GM12891 (cell line): Measurements from ENCODE around the gene RASSF4.

Source experiments
- DNase-seq: peaks from one replicate; pipeline ENCODE4 v3.0.0; 2011; ENCODE audit warnings: low spot score; ENCODE audit not compliant: insufficient read length
- FAIRE-seq: peaks from 2 replicates; lab custom pipeline; 2011; peaks lifted over from hg19 to GRCh38; lab: Jason Lieb, UNC
- PAX5 ChIP-seq: IDR thresholded peaks from 2 replicates; pipeline ENCODE4 v1.6.1; 2011; ENCODE audit warnings: low read length, moderate library complexity, mild to moderate bottlenecking; ENCODE audit not compliant: insufficient read depth, severe bottlenecking
- POLR2A ChIP-seq: IDR thresholded peaks from 2 replicates; pipeline ENCODE4 v1.6.1; 2011; ENCODE audit warnings: low read depth, low read length, control low read depth
- POLR2AphosphoS5 ChIP-seq: IDR thresholded peaks from 2 replicates; pipeline ENCODE4 v1.6.1; 2011; ENCODE audit warnings: low read depth, low read length, control low read depth
- POU2F2 ChIP-seq: IDR thresholded peaks from 2 replicates; pipeline ENCODE4 v1.6.1; 2011; ENCODE audit warnings: low read depth, mild to moderate bottlenecking, control low read depth, low read length, moderate library complexity
- SPI1 ChIP-seq: IDR thresholded peaks from 2 replicates; pipeline ENCODE4 v1.6.1; 2011; ENCODE audit warnings: low read depth, low read length, control low read depth
- TAF1 ChIP-seq: IDR thresholded peaks from 2 replicates; pipeline ENCODE4 v1.6.1; 2011; ENCODE audit warnings: low read depth, low read length, control low read depth

The RASSF4 gene

GRCh38 chr10:44934416-44935200 is 25.0 kb upstream of the RASSF4 start:
- FAIRE-seq = no peak
- DNase-seq = no peak
- TF ChIP-seq PAX5 (no peak), POLR2A (no peak), SPI1 (no peak), TAF1 (no peak), POU2F2 (no peak), POLR2AphosphoS5 (no peak)

GRCh38 chr10:44935201-44935965 is 24.2 kb upstream of the RASSF4 start:
- TF ChIP-seq POU2F2 (no peak), PAX5 (no peak), POLR2AphosphoS5 (no peak), POLR2A (no peak), SPI1 (no peak), TAF1 (no peak)
- no peak for FAIRE-seq
- DNase-seq = no peak

GRCh38 chr10:44935966-44936295 is 23.7 kb upstream of the RASSF4 start:
- FAIRE-seq = no peak
- TF ChIP-seq POLR2A (no peak), SPI1 (peak; percentile 22; the same call in 1 of the 2 replicates)

GRCh38 chr10:44936314-44936975 is 23.2 kb upstream of the RASSF4 start:
- TF ChIP-seq TAF1 = no peak
- no peak for TF ChIP-seq POLR2A
- no peak for TF ChIP-seq POLR2AphosphoS5
- no peak for FAIRE-seq
- no peak for DNase-seq

More at GRCh38 chr10:44935966-44936295, 23.7 kb upstream of the RASSF4 start:
- DNase-seq = no peak

GRCh38 chr10:44937196-44938005 is 22.2 kb upstream of the RASSF4 start:
- TF ChIP-seq TAF1 (no peak), POU2F2 (no peak), POLR2A (no peak), PAX5 (no peak), SPI1 (no peak), POLR2AphosphoS5 (no peak)
- FAIRE-seq (no peak), DNase-seq (no peak)

GRCh38 chr10:44938956-44939355 is 20.6 kb upstream of the RASSF4 start:
- TF ChIP-seq SPI1 = no peak
- DNase-seq (no peak), FAIRE-seq (no peak)

GRCh38 chr10:44939691-44940401 is 19.8 kb upstream of the RASSF4 start:
- no peak for FAIRE-seq
- no peak for DNase-seq
- no peak for TF ChIP-seq PAX5
- TF ChIP-seq POU2F2 = no peak
- TF ChIP-seq SPI1 = no peak
- no peak for TF ChIP-seq POLR2AphosphoS5
- no peak for TF ChIP-seq TAF1
- no peak for TF ChIP-seq POLR2A

- FAIRE-seq = no peak
- TF ChIP-seq POLR2A = no peak
- TF ChIP-seq POU2F2 = no peak
- TF ChIP-seq SPI1 = no peak
- no peak for TF ChIP-seq PAX5
- TF ChIP-seq POLR2AphosphoS5 = no peak
- TF ChIP-seq TAF1 = no peak
- no peak for DNase-seq
These were observed 15.2 kb upstream of the RASSF4 start for GRCh38 chr10:44944354-44944753.

- no peak for DNase-seq
- FAIRE-seq = peak; percentile 76
- TF ChIP-seq PAX5 (no peak), SPI1 (0 out of 2 replicates have a peak, but pooled peaks have one; percentile 30), POLR2A (no peak), POLR2AphosphoS5 (no peak)
These were observed 13.4 kb upstream of the RASSF4 start for GRCh38 chr10:44946205-44946604.
